Measurements from ENCODE around the gene C2orf68. TPM values are rescaled to one million over a fixed set of nuclear protein-coding genes. Genes with fewer than 3 reads are reported as not detected.
A peak's percentile ranks its signal among the peaks of the same experiment; 100 is the strongest.
"Not testable (repeated sequence)": the region's sequence is repeated elsewhere in the genome, so short reads cannot be mapped to it uniquely, and the experiment has no call there.

Gene C2orf68
- total and polyA plus RNA-seq, 7 donors: 10.6 to 23.0 (median 13.0) TPM

- no peak overlapping the region for H3K4me3 ChIP-seq
- peak; percentile 55 for DNase-seq
- peaks cover 0 to 51% (median 46%) of the 10 kb centered on the region in 4 donors for H3K4me1 ChIP-seq
Measured at GRCh38 chr2:85605406-85606115, 6.3 kb downstream of the C2orf68 start.

GRCh38 chr2:85604568-85605339, 7.1 kb downstream of the C2orf68 start:
- DNase-seq: no peak
- Histone ChIP-seq H3K4me1 (peaks cover 0 to 48% (median 42%) of the 10 kb centered on the region in 4 donors), H3K27me3 (no peaks in the 10 kb centered on the region), H3K36me3 (peaks cover 0 to 43% (median 2%) of the 10 kb centered on the region in 4 donors), H3K9me3 (no peaks in the 10 kb centered on the region), H3K4me3 (no peak overlapping the region), H3K27ac (peak overlapping the region; percentile 24 to 97 (median 51))
- intact Hi-C loops (cut with DNase I): loop anchor here (5.0 kb wide), 1 partner anchor 42 kb away; the partner anchor contains the start of gene GGCX
- TF ChIP-seq EP300 (IDR thresholded peaks at IDR 0.05) (no peak), POLR2AphosphoS5 (IDR thresholded peaks at IDR 0.05) (peak in 1 of 4 donors; percentile 11), POLR2A (IDR thresholded peaks at IDR 0.05) (no peak)
- WGBS, 2 donors: 67 to 74% methylated on average over 6 of the region's 6 CpGs

More at GRCh38 chr2:85605406-85606115, 6.3 kb downstream of the C2orf68 start:
- intact Hi-C loops (cut with DNase I): no loop called here
- Histone ChIP-seq H3K27ac (peak overlapping the region; percentile 5 to 97 (median 52)), H3K27me3 (no peaks in the 10 kb centered on the region), H3K9me3 (no peaks in the 10 kb centered on the region), H3K36me3 (peaks cover 0 to 35% (median under 1%) of the 10 kb centered on the region in 4 donors)
- WGBS, 2 donors: 70 to 78% methylated on average over 4 of the region's 4 CpGs
- TF ChIP-seq POLR2AphosphoS5 (IDR thresholded peaks at IDR 0.05) (no peak), CTCF (IDR thresholded peaks at IDR 0.05) (no peak), EP300 (IDR thresholded peaks at IDR 0.05) (no peak), POLR2A (IDR thresholded peaks at IDR 0.05) (no peak)

GRCh38 chr2:85604133-85604444, 7.8 kb downstream of the C2orf68 start:
- H3K36me3 ChIP-seq: peaks cover 0 to 44% (median 2%) of the 10 kb centered on the region in 4 donors
- H3K27ac ChIP-seq: peak overlapping the region; percentile 24 to 97 (median 50)
- intact Hi-C loops (cut with DNase I): loop anchor here (5.0 kb wide), 1 partner anchor 42 kb away; the partner anchor contains the start of gene GGCX
- peaks cover 0 to 48% (median 42%) of the 10 kb centered on the region in 4 donors for H3K4me1 ChIP-seq
- H3K27me3 ChIP-seq, H3K9me3 ChIP-seq, DNase-seq: not testable (repeated sequence)
- 79 to 84% methylated on average over 3 of the region's 3 CpGs for WGBS, 2 donors
- TF ChIP-seq POLR2AphosphoS5 (IDR thresholded peaks at IDR 0.05): peak in 1 of 4 donors; percentile 4
- peak overlapping the region in 2 of 4 donors; percentile 76 to 78 for H3K4me3 ChIP-seq

- Histone ChIP-seq H3K27ac (peak within 1 kb of the TSS; percentile 86 to 97 (median 92)), H3K4me3 (peak within 1 kb of the TSS; percentile 69 to 85 (median 77)), H3K36me3 (peaks cover 0 to 44% (median 7%) of the 10 kb centered on the region in 4 donors), H3K27me3 (no peaks in the 10 kb centered on the region), H3K4me1 (peaks cover 0 to 48% (median 44%) of the 10 kb centered on the region in 4 donors), H3K9me3 (no peaks in the 10 kb centered on the region)
- intact Hi-C loops (cut with DNase I): loop anchor here (2.0 to 5.0 kb wide), 2 partner anchors 40 to 182 kb away; partner anchors contain the start of gene GGCX
- TF ChIP-seq CTCF (IDR thresholded peaks at IDR 0.05) (peak in 1 of 4 experiments; percentile 39), EP300 (IDR thresholded peaks at IDR 0.05) (no peak), POLR2A (IDR thresholded peaks at IDR 0.05) (peak in 1 of 2 donors; percentile 39), POLR2AphosphoS5 (IDR thresholded peaks at IDR 0.05) (peak; percentile 72 to 87 (median 84))
- peak; percentile 97 for DNase-seq
- WGBS, 2 donors: 0 to 1% methylated on average over 73 of the region's 73 CpGs
Measured at GRCh38 chr2:85602476-85603234, 9.2 kb downstream of the C2orf68 start, which contains the start of gene TMEM150A. TMEM150A (minus strand) TSS chr2:85602698; CDS start chr2:85601948, 750 bp downstream.
